Activated T-helper 1 cell treated with anti-CD3 and anti-CD28 coated beads, Interleukin-12 subunit alpha, Interleukin-12 subunit beta, Interleukin-2, Interleukin-4 antibody, amounts not matched to agents 30 ng/mL and 10 ng/mL and 1 ng/mL, durations not matched to agents 14 hours and 24 hours and 36 hours (primary cell): ENCODE measurements around the gene TREX2. TPM values are rescaled to one million over a fixed set of nuclear protein-coding genes. Genes with fewer than 3 reads are reported as not detected.

Experiments used
- DNase-seq: peaks from one replicate; pipeline ENCODE4 v3.0.0; 2021; ENCODE audit warnings: low spot score
- H3K27ac Mint-ChIP-seq: one replicate; pipeline ENCODE4 v1.8.0; 2021; ENCODE audit warnings: mild to moderate bottlenecking, mixed read lengths
- H3K27me3 Mint-ChIP-seq: one replicate; pipeline ENCODE4 v1.8.0; 2022; ENCODE audit warnings: mild to moderate bottlenecking, moderate library complexity, mixed read lengths; ENCODE audit not compliant: insufficient read depth
- H3K36me3 Mint-ChIP-seq: one replicate; pipeline ENCODE4 v1.8.0; 2021; ENCODE audit warnings: low read depth, mixed read lengths
- H3K4me1 Mint-ChIP-seq: one replicate; pipeline ENCODE4 v1.8.0; 2021; ENCODE audit warnings: low read depth, mixed read lengths
- H3K4me3 Mint-ChIP-seq: one replicate; pipeline ENCODE4 v1.8.0; 2021; ENCODE audit warnings: mild to moderate bottlenecking, moderate library complexity, mixed read lengths
- H3K9me3 Mint-ChIP-seq: one replicate; pipeline ENCODE4 v1.8.0; 2021; ENCODE audit warnings: mixed read lengths
- intact Hi-C: fragments of 100-400 bp; cut with micrococcal nuclease; formaldehyde crosslinking; loops from one replicate; pipeline ENCODE4 v1.15.1; 2024
- total RNA-seq: library from RNA; stranded (reverse); gene quantifications from 2 replicates; pipeline ENCODE4 v1.2.3, GENCODE V29; 2022

TREX2 gene
- total RNA-seq, 1 donor from 2014 or later, result 1.3 TPM

- Mint-ChIP-seq H3K27me3 (peaks cover 2% of the 10 kb centered on the region), H3K9me3 (no peaks in the 10 kb centered on the region), H3K36me3 (peaks cover 6% of the 10 kb centered on the region), H3K4me1 (no peaks in the 10 kb centered on the region), H3K4me3 (no peak overlapping the region), H3K27ac (no peak overlapping the region)
- intact Hi-C loops, result loop anchor here (1.0 to 2.0 kb wide), 5 partner anchors 36 to 513 kb away; partner anchors contain the start of genes CCNQ, ZFP92 and ZNF275
- DNase-seq, result no peak
These were observed 25.9 kb upstream of the TREX2 start for GRCh38 chrX:153471663-153472280.

DNA sequence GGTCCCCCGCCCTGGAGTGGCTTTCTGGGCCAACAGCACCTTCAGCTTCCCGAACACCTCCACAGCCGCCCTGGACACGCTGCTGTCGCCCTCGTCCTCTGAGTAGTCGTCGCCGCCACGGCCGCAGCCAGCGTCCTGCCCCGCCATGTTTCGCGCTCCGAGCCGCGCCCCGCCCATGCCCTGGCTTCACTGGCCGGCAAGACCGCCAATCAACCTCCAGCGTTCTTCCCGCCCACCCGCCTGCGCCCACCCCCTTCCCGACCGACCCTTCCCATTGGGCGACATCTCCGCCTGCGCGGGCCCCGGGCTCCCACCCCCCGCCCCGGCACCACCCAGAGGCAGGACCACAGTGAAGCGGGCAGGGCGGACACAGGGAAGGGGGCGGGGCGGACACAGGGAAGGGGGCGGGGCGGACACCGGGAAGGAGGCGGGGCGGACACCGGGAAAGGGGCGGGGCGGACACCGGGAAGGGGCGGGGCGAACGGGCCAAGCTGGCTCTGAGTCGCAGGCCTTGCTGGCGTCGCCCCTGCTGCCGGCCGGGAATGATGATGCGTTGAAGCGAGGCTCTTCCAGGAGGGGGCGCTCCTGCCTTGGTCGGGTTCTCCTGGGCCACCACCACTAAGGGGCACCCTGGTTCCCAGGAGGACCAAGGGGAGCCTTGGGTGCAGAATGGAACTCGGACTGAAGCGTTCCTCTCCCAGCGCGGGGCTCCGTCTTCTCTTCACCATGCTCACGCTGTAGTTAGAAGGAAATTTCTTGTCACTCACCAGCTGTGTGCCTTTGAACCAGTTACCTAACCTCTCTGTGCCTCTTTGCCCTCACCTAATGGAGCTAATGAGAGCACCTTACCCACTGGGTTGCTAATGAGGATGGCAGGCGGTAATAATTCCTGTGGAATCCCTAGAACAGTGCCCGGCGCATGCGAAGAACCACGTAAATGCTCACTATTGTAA, 24.8 kb upstream of the TREX2 start, which contains the start of gene HAUS7:
Gene HAUS7, minus strand, starts transcription at position 166 of the 953 bp plus-strand sequence. Its CDS starts 19 bp downstream, at position 147.
- Mint-ChIP-seq H3K36me3 (peaks cover 6% of the 10 kb centered on the region), H3K27ac (peak within 1 kb of the TSS; percentile 80), H3K4me3 (peak within 1 kb of the TSS; percentile 85), H3K27me3 (peaks cover 2% of the 10 kb centered on the region), H3K9me3 (no peaks in the 10 kb centered on the region), H3K4me1 (no peaks in the 10 kb centered on the region)
- intact Hi-C loops, result loop anchor here (1.0 to 2.0 kb wide), 6 partner anchors 37 to 529 kb away; partner anchors contain the start of genes CCNQ, ZFP92 and ZNF275
- peak; percentile 81 for DNase-seq

GRCh38 chrX:153469811-153470410, 24.1 kb upstream of the TREX2 start:
- peak overlapping the region; percentile 80 for H3K27ac Mint-ChIP-seq
- H3K4me3 Mint-ChIP-seq, result peak overlapping the region; percentile 85
- DNase-seq, result peak; percentile 5
- H3K27me3 Mint-ChIP-seq, result no peaks in the 10 kb centered on the region
- no peaks in the 10 kb centered on the region for H3K4me1 Mint-ChIP-seq
- intact Hi-C loops, result loop anchor here (1.0 to 2.0 kb wide), 5 partner anchors 59 to 529 kb away; partner anchors contain the start of genes CCNQ, ZFP92 and ZNF275
- no peaks in the 10 kb centered on the region for H3K9me3 Mint-ChIP-seq
- H3K36me3 Mint-ChIP-seq, result peaks cover 6% of the 10 kb centered on the region

- intact Hi-C loops, result no loop called here
- peaks cover 6% of the 10 kb centered on the region for H3K36me3 Mint-ChIP-seq
- H3K27me3 Mint-ChIP-seq, result no peaks in the 10 kb centered on the region
These were observed 22.2 kb upstream of the TREX2 start for GRCh38 chrX:153468008-153468580.

DNA sequence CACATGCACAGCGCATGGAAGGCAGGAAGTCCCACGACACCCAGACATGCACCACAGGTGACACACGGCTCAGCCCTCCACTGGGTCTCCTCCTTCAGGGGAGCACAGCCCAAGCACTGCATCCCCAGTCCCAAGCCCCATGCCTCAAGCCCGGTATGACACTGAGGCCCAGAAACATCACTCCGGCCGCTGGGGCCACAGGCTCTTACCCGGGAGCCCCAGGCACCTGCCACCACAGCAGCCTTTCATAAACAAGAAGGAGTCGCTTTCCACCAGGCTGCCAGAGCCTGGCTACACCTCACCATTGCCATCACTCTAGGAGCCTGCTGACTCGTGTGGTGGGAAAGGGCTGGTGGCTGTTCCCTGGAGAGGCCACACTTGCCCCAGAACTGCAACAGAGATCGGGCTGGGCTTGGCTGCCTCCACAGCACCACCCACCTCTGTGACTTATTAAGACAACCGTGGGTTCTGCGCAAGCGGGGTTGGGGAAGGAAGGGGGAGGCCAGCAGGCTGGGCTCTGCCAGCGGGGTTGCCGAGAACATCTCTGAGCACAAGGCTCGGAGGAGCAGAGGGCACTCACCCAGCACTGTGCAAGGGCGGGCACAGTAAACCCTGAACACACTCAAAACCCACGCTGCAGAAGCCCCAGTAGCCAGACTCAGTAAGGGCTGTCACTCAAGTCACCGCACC, 20.0 kb upstream of the TREX2 start:
- intact Hi-C loops, result no loop called here
- Mint-ChIP-seq H3K4me3 (no peak overlapping the region), H3K4me1 (no peaks in the 10 kb centered on the region), H3K36me3 (peaks cover 14% of the 10 kb centered on the region), H3K27me3 (no peaks in the 10 kb centered on the region), H3K27ac (no peak overlapping the region), H3K9me3 (no peaks in the 10 kb centered on the region)
- no peak for DNase-seq

More at GRCh38 chrX:153468008-153468580, 22.2 kb upstream of the TREX2 start:
- no peaks in the 10 kb centered on the region for H3K4me1 Mint-ChIP-seq
- DNase-seq, result no peak
- H3K4me3 Mint-ChIP-seq, result no peak overlapping the region
- H3K9me3 Mint-ChIP-seq, result no peaks in the 10 kb centered on the region
- H3K27ac Mint-ChIP-seq, result no peak overlapping the region

DNA sequence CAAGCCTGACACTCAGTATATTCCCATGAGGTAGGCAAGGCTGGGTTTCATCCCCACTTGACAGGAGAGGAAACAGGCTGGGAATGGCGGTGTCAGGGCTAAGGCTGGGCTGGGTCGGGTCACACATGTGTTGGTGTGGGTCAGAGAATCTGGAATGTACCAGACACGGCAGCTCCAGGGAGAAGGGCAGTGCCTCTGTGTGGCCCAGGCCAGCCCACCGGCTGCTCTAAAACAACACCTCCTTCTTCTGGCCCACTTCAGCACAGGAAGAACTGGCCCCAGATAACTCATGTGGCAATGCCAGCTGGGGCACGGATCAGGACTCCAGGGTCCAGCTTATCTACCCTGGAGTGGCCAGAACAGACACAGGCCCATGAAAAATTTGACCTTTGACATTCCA, 18.3 kb upstream of the TREX2 start:
- Mint-ChIP-seq H3K27ac (no peak overlapping the region), H3K27me3 (no peaks in the 10 kb centered on the region), H3K36me3 (peaks cover 21% of the 10 kb centered on the region), H3K4me1 (no peaks in the 10 kb centered on the region), H3K4me3 (no peak overlapping the region), H3K9me3 (no peaks in the 10 kb centered on the region)
- intact Hi-C loops, result no loop called here
- no peak for DNase-seq

DNA sequence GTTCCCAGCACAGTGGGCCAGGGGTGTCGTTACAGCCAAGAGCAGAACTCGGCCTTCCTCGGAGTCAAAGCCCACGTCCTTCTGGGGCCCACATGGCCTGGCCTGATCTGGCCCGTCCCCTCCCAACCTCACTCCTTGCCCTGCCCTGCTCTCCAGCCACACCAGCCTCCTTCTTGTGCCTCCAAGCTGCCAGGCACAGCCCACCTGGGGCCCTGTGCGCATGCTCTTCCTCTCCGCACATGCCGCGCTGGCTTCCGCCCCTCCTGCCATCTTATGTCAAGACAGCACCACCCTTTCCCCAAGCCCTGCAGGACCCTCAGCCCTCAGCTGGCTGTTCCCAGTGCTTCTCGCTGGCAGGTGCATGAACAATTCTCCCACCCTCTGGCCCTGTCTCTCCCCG, 17.7 kb upstream of the TREX2 start:
- H3K27me3 Mint-ChIP-seq, result no peaks in the 10 kb centered on the region
- peaks cover 24% of the 10 kb centered on the region for H3K36me3 Mint-ChIP-seq
- no peaks in the 10 kb centered on the region for H3K4me1 Mint-ChIP-seq
- H3K27ac Mint-ChIP-seq, result no peak overlapping the region
- no peak for DNase-seq
- H3K9me3 Mint-ChIP-seq, result no peaks in the 10 kb centered on the region
- no peak overlapping the region for H3K4me3 Mint-ChIP-seq
- intact Hi-C loops, result no loop called here

DNA sequence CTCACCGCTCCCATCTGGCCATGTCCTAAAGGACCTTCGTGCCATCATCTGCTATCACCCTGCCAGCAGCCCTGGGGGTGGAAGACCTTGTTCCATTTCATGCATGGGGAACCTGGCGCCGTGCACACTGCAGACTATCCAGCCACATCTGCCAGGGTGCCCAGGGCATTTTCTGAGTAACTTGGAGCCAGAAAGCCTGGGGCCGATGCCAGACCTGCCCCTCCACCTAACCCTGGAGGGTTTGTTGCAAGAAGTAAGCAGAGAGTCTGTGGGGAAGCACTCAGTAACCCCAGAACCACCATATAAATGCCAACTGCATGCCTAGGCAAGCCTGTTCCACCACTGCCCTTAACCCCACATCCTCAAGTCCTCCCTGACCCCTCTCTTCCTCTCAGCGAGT, 17.2 kb upstream of the TREX2 start:
- DNase-seq, result no peak
- H3K27me3 Mint-ChIP-seq, result no peaks in the 10 kb centered on the region
- H3K4me3 Mint-ChIP-seq, result no peak overlapping the region
- no peaks in the 10 kb centered on the region for H3K4me1 Mint-ChIP-seq
- H3K36me3 Mint-ChIP-seq, result peaks cover 24% of the 10 kb centered on the region
- H3K27ac Mint-ChIP-seq, result no peak overlapping the region
- intact Hi-C loops, result no loop called here
- no peaks in the 10 kb centered on the region for H3K9me3 Mint-ChIP-seq

DNA sequence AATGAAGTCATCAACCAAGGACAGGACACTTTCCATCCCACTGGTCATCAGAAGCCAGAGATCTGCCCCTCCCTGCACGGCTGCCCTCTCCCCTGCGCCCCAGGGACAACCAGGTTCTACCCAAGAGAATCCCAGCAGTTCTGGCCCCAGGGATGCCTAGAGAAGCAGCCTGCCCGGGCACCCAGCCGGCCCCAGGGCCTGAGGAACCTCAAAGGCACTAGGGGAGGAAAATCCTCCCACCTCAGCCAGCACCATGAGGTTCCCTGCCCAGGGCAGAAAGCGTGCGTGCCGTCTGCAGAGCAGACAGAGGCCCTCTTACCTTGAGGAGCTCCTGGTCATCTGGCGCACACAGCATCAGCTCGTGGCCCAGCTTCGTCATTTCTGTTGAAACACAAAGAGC, 16.4 kb upstream of the TREX2 start:
- Mint-ChIP-seq H3K9me3 (no peaks in the 10 kb centered on the region), H3K36me3 (peaks cover 19% of the 10 kb centered on the region), H3K27ac (no peak overlapping the region), H3K27me3 (no peaks in the 10 kb centered on the region), H3K4me1 (no peaks in the 10 kb centered on the region), H3K4me3 (no peak overlapping the region)
- intact Hi-C loops, result no loop called here
- no peak for DNase-seq

- Mint-ChIP-seq H3K27me3 (no peaks in the 10 kb centered on the region), H3K4me3 (no peak overlapping the region), H3K36me3 (peaks cover 17% of the 10 kb centered on the region), H3K27ac (no peak overlapping the region), H3K9me3 (no peaks in the 10 kb centered on the region), H3K4me1 (no peaks in the 10 kb centered on the region)
- DNase-seq, result no peak
- intact Hi-C loops, result loop anchor here (1.0 to 2.0 kb wide), 2 partner anchors 46 to 56 kb away; partner anchors contain the start of gene ATP2B3
These were observed 15.0 kb upstream of the TREX2 start for GRCh38 chrX:153460826-153461225.

- DNase-seq, result no peak
- no peaks in the 10 kb centered on the region for H3K9me3 Mint-ChIP-seq
- H3K36me3 Mint-ChIP-seq, result peaks cover 17% of the 10 kb centered on the region
- intact Hi-C loops, result loop anchor here (2.0 kb wide), 1 partner anchor 57 kb away; the partner anchor contains the start of gene ATP2B3
- H3K27me3 Mint-ChIP-seq, result no peaks in the 10 kb centered on the region
- no peaks in the 10 kb centered on the region for H3K4me1 Mint-ChIP-seq
- H3K4me3 Mint-ChIP-seq, result no peak overlapping the region
- H3K27ac Mint-ChIP-seq, result no peak overlapping the region
These were observed 14.1 kb upstream of the TREX2 start for GRCh38 chrX:153459986-153460385.

- Mint-ChIP-seq H3K4me3 (no peak overlapping the region), H3K27ac (no peak overlapping the region), H3K4me1 (no peaks in the 10 kb centered on the region), H3K27me3 (no peaks in the 10 kb centered on the region), H3K36me3 (peaks cover 17% of the 10 kb centered on the region), H3K9me3 (no peaks in the 10 kb centered on the region)
- DNase-seq, result no peak
- intact Hi-C loops, result no loop called here
These were observed 12.6 kb upstream of the TREX2 start for GRCh38 chrX:153458476-153458875.
